H1 (cell line): ENCODE results near the gene EIF3B. TPM values are rescaled to one million over a fixed set of nuclear protein-coding genes. Genes with fewer than 3 reads are reported as not detected.

ENCODE experiments used
- CTCF ChIA-PET: fragments of 300-600 bp; sonication (Branson Sonifier 250); formaldehyde crosslinking; loops from one replicate; lab custom pipeline; 2021; ENCODE audit not compliant: partially characterized antibody; lab: Charles Lee
- POLR2A ChIA-PET: fragments of 300-600 bp; sonication (Branson Sonifier 250); formaldehyde crosslinking; loops from one replicate; lab custom pipeline; 2021; ENCODE audit warnings: inconsistent platforms; ENCODE audit not compliant: partially characterized antibody; lab: Charles Lee
- DNase-seq, 2 experiments: peaks; one replicate each; pipeline versions ENCODE4 v3.0.0 to v3.0.0-alpha.2; 2010 to 2022; ENCODE audit warnings: low spot score in 2 of 2, low read depth in 1 of 2, mixed read lengths in 1 of 2
- FAIRE-seq: peaks from 2 replicates; lab custom pipeline; 2011; peaks lifted over from hg19 to GRCh38; lab: Jason Lieb, UNC
- H2AFZ ChIP-seq: 2 replicates; pipeline ENCODE4 v1.8.1; 2012; ENCODE audit warnings: low read length, inconsistent platforms
- H2AK5ac ChIP-seq: 2 replicates; pipeline ENCODE4 v1.6.1; 2013; ENCODE audit warnings: low read depth, low read length
- H2BK120ac ChIP-seq: replicated peaks from 2 replicates; pipeline ENCODE3; 2013; ENCODE audit warnings: low read depth, low read length, inconsistent platforms
- H2BK12ac ChIP-seq: 2 replicates; pipeline ENCODE4 v1.6.1; 2013; ENCODE audit warnings: low read depth, low read length
- H2BK15ac ChIP-seq: 2 replicates; pipeline ENCODE4 v1.6.1; 2013; ENCODE audit warnings: low read length
- H2BK20ac ChIP-seq: 2 replicates; pipeline ENCODE4 v1.6.1; 2013; ENCODE audit warnings: low read length
- H2BK5ac ChIP-seq: 2 replicates; pipeline ENCODE4 v1.6.1; 2013; ENCODE audit warnings: low read depth, low read length
- H3K14ac ChIP-seq: 2 replicates; pipeline ENCODE4 v1.6.1; 2013; ENCODE audit warnings: inconsistent platforms; ENCODE audit not compliant: insufficient read length
- H3K18ac ChIP-seq: 2 replicates; pipeline ENCODE4 v1.6.1; 2013; ENCODE audit warnings: low read length; ENCODE audit errors: extremely low read depth
- H3K23ac ChIP-seq: 2 replicates; pipeline ENCODE4 v1.6.1; 2013; ENCODE audit warnings: inconsistent platforms; ENCODE audit not compliant: insufficient read length
- H3K23me2 ChIP-seq: 2 replicates; pipeline ENCODE4 v1.6.1; 2013; ENCODE audit warnings: low read depth, low read length
- H3K27ac ChIP-seq: 2 replicates; pipeline ENCODE4 v1.6.1; 2011; ENCODE audit warnings: low read depth, low read length, inconsistent platforms
- H3K27me3 ChIP-seq, 4 experiments: replicated peaks in 1 of 4; 1 replicate in 1 of 4; 2 replicates in 3 of 4; pipeline versions ENCODE4 v1.6.1 to v1.8.1; 2011 to 2013; ENCODE audit warnings: low read length in 3 of 4, mild to moderate bottlenecking in 3 of 4, inconsistent platforms in 2 of 4, mixed read lengths in 2 of 4, moderate library complexity in 1 of 4; ENCODE audit not compliant: control insufficient read depth in 3 of 4, insufficient read depth in 3 of 4; ENCODE audit errors: extremely low read depth in 1 of 4
- H3K36me3 ChIP-seq, 4 experiments: 2 replicates each; pipeline versions ENCODE4 v1.6.1 to v1.8.1; 2011 to 2013; ENCODE audit warnings: mild to moderate bottlenecking in 4 of 4, low read length in 3 of 4, moderate library complexity in 2 of 4, control low read depth in 1 of 4, inconsistent platforms in 1 of 4; ENCODE audit not compliant: insufficient read depth in 4 of 4, control insufficient read depth in 2 of 4
- H3K4ac ChIP-seq: replicated peaks from 2 replicates; pipeline ENCODE3; 2013; ENCODE audit warnings: low read length, low read depth, mixed read lengths, inconsistent platforms; ENCODE audit not compliant: insufficient read length
- H3K4me1 ChIP-seq, 4 experiments: replicated peaks in 1 of 4; 1 replicate in 1 of 4; 2 replicates in 3 of 4; pipeline versions ENCODE4 v1.6.1 to v1.8.1; 2011 to 2013; ENCODE audit warnings: low read length in 3 of 4, inconsistent platforms in 2 of 4, mixed read lengths in 1 of 4; ENCODE audit not compliant: insufficient read depth in 4 of 4, control insufficient read depth in 3 of 4
- H3K4me2 ChIP-seq, 2 experiments: 2 replicates each; pipeline versions ENCODE4 v1.6.1 to v1.8.1; 2011 to 2013; ENCODE audit warnings: low read depth in 2 of 2, low read length in 2 of 2, control low read depth in 1 of 2, inconsistent platforms in 1 of 2, mild to moderate bottlenecking in 1 of 2; ENCODE audit not compliant: insufficient read depth in 1 of 2
- H3K4me3 ChIP-seq, 4 experiments: fragments of 200-600, 300-600 bp in 1 of 4; sonication (generic), shearing (Covaris generic), sonication (Bioruptor Twin) in 1 of 4; 2 replicates each; pipeline versions ENCODE4 v1.5.1 to v1.8.1; 2011 to 2016; ENCODE audit warnings: low read length in 4 of 4, low read depth in 3 of 4, control low read depth in 2 of 4, inconsistent platforms in 2 of 4, mild to moderate bottlenecking in 2 of 4, mixed read lengths in 1 of 4, moderate library complexity in 1 of 4; ENCODE audit not compliant: insufficient read depth in 2 of 4; ENCODE audit errors: extremely low read depth in 1 of 4
- H3K56ac ChIP-seq: replicated peaks from 2 replicates; pipeline ENCODE3; 2013; ENCODE audit warnings: low read depth, mild to moderate bottlenecking, mixed read lengths, low read length, inconsistent platforms; ENCODE audit not compliant: insufficient read length
- H3K79me1 ChIP-seq: 2 replicates; pipeline ENCODE4 v1.6.1; 2013; ENCODE audit warnings: low read depth, low read length, control low read depth
- H3K79me2 ChIP-seq, 2 experiments: 2 replicates each; pipeline versions ENCODE4 v1.6.1 to v1.8.1; 2012 to 2013; ENCODE audit warnings: low read length in 2 of 2, mild to moderate bottlenecking in 2 of 2, inconsistent platforms in 1 of 2; ENCODE audit not compliant: insufficient read depth in 2 of 2, control insufficient read depth in 1 of 2
- H3K9ac ChIP-seq, 4 experiments: replicated peaks in 1 of 4; 1 replicate in 1 of 4; 2 replicates in 3 of 4; pipeline versions ENCODE4 v1.6.1 to v1.8.1; 2011 to 2013; ENCODE audit warnings: low read depth in 3 of 4, low read length in 3 of 4, control low read depth in 2 of 4, mild to moderate bottlenecking in 2 of 4, moderate library complexity in 2 of 4, inconsistent platforms in 1 of 4; ENCODE audit errors: extremely low read depth in 1 of 4
- H3K9me3 ChIP-seq, 2 experiments: 2 replicates each; pipeline versions ENCODE4 v1.6.1 to v1.8.1; 2012 to 2013; ENCODE audit warnings: mild to moderate bottlenecking in 2 of 2, moderate library complexity in 2 of 2, control low read depth in 1 of 2, inconsistent platforms in 1 of 2, low read depth in 1 of 2, low read length in 1 of 2, mixed read lengths in 1 of 2; ENCODE audit not compliant: insufficient read depth in 2 of 2
- H4K20me1 ChIP-seq, 2 experiments: replicated peaks in 1 of 2; 2 replicates each; pipeline versions ENCODE3 to v1.8.1; 2011 to 2013; ENCODE audit warnings: inconsistent platforms in 2 of 2, low read length in 2 of 2, mild to moderate bottlenecking in 1 of 2; ENCODE audit not compliant: insufficient read depth in 2 of 2, control insufficient read depth in 1 of 2
- H4K5ac ChIP-seq: 2 replicates; pipeline ENCODE4 v1.6.1; 2013; ENCODE audit warnings: low read length, low read depth, mixed read lengths, inconsistent platforms; ENCODE audit not compliant: insufficient read length
- H4K8ac ChIP-seq: 2 replicates; pipeline ENCODE4 v1.8.0; 2013; ENCODE audit warnings: mild to moderate bottlenecking, moderate library complexity, low read length, inconsistent platforms; ENCODE audit not compliant: insufficient read depth; ENCODE audit errors: extremely low read depth
- H4K91ac ChIP-seq: replicated peaks from 2 replicates; pipeline ENCODE3; 2013; ENCODE audit warnings: low read length, mixed read lengths, inconsistent platforms; ENCODE audit not compliant: insufficient read length
- CBX5 ChIP-seq: fragments of 300-800, 300-1000 bp; sonication (generic); IDR thresholded peaks from 2 replicates; pipeline ENCODE4 v1.7.1; 2016; ENCODE audit warnings: antibody characterized with exemption, low read length, low read depth
- RBBP5 ChIP-seq: IDR thresholded peaks from 2 replicates; pipeline ENCODE4 v1.7.1; 2012; ENCODE audit warnings: low read depth, mild to moderate bottlenecking, inconsistent platforms, low read length, moderate library complexity, borderline replicate concordance
- SRF ChIP-seq: IDR thresholded peaks from 2 replicates; pipeline ENCODE4 v1.6.1; 2011; ENCODE audit warnings: mild to moderate bottlenecking, low read depth, low read length, moderate library complexity
- WGBS, 2 experiments: shearing (Covaris generic) in 1 of 2; methylation state at CpG; one replicate each; pipeline versions ENCODE4 v1.1.6 to v1.1.7; 2013 to 2015; ENCODE audit warnings: low lambda C conversion rate in 2 of 2, mixed read lengths in 2 of 2, inconsistent platforms in 1 of 2, low coverage in 1 of 2, missing lambda C conversion rate in 1 of 2; ENCODE audit not compliant: insufficient replicate concordance in 2 of 2, insufficient coverage in 1 of 2, insufficient read length in 1 of 2; ENCODE audit errors: extremely low coverage in 1 of 2, missing lambda C conversion rate in 1 of 2; 5-methylcytosine and 5-hydroxymethylcytosine counted together
- polyA plus RNA-seq, 7 experiments: library from polyadenylated mRNA; depleted of rRNA in 3 of 7; stranded (reverse) in 5 of 7; unstranded in 2 of 7; fragments of >200 nt in 5 of 7; fragments of 200-250 nt in 2 of 7; gene quantifications; 1 replicate in 5 of 7; 2 replicates in 1 of 7; 4 replicates in 1 of 7; pipeline versions ENCODE4 v1.2.1 to v1.2.3, GENCODE V29; 2011 to 2013; ENCODE audit warnings: missing spikeins in 2 of 7, mixed read lengths in 2 of 7
- total RNA-seq: library from RNA; stranded (reverse); fragmentation: NEBNext Ultra II Directional; extraction: Animal tissue kit (Norgen Biotek cat#: 25700); gene quantifications from 2 replicates; pipeline ENCODE4 v1.2.1, GENCODE V29; 2021
- TF ChIP-seq, protein P1 (sequence below): IDR thresholded peaks from 2 replicates; pipeline ENCODE4 v1.6.1; 2012; ENCODE audit warnings: inconsistent platforms

EIF3B gene
- total and polyA plus RNA-seq, 2 of the 8 experiments (the other 6 are each of a cell fraction or from before 2014, with no cell fraction given), result 167 to 316 TPM

- CTCF ChIA-PET, result interaction anchor here (0.7 to 1.6 kb wide), 4 partner anchors 13 to 92 kb away, joined by 3 to 4 read pairs (median 4); no protein-coding TSS in a partner anchor
- Histone ChIP-seq H3K9ac (no peak overlapping the region), H4K20me1 (no peaks in the 10 kb centered on the region), H3K36me3 (no peaks in the 10 kb centered on the region), H3K18ac (no peak overlapping the region; the same call in 1 of the 2 replicates), H2AK5ac (0 out of 2 replicates have a peak overlapping the region, but pooled peaks have one; percentile 39), H2BK15ac (peak overlapping the region; percentile 4; the same call in 1 of the 2 replicates), H4K8ac (0 out of 2 replicates have a peak overlapping the region, but pooled peaks have one; percentile 28), H3K4me3 (no peak overlapping the region), H3K9me3 (no peaks in the 10 kb centered on the region), H3K27ac (no peak overlapping the region), H4K5ac (no peak overlapping the region), H3K56ac (no peak overlapping the region), H2BK20ac (no peak overlapping the region), H3K4ac (no peak overlapping the region), H2BK120ac (no peak overlapping the region), H2BK5ac (0 out of 2 replicates have a peak overlapping the region, but pooled peaks have one; percentile 32), H3K27me3 (no peaks in the 10 kb centered on the region), H2AFZ (no peak overlapping the region), H4K91ac (peak overlapping the region; percentile 45), H2BK12ac (0 out of 2 replicates have a peak overlapping the region, but pooled peaks have one; percentile 33), H3K79me1 (no peaks in the 10 kb centered on the region; the same call in 1 of the 2 replicates), H3K14ac (no peak overlapping the region), H3K23me2 (no peaks in the 10 kb centered on the region), H3K79me2 (peaks cover 0 to under 1% of the 10 kb centered on the region in 2 experiments; a peak in 1 of 4 replicates), H3K4me1 (peaks cover 3 to 10% (median 5%) of the 10 kb centered on the region in 4 experiments), H3K23ac (no peak overlapping the region), H3K4me2 (peak overlapping the region in 1 of 2 experiments; percentile 7; a peak in 1 of 4 replicates)
- no peak for FAIRE-seq
- WGBS, 2 experiments, result 82% methylated on average over 10 of the region's 10 CpGs; no CpG with 5 or more reads in 1 of the 2 experiments
- no peak for DNase-seq
- POLR2A ChIA-PET, result interaction anchor here (1.2 to 1.3 kb wide), 2 partner anchors 64 to 72 kb away, joined by 3 read pairs; no protein-coding TSS in a partner anchor
- no peak for TF ChIP-seq CBX5
- no peak for TF ChIP-seq SRF
- TF ChIP-seq, protein P1, sequence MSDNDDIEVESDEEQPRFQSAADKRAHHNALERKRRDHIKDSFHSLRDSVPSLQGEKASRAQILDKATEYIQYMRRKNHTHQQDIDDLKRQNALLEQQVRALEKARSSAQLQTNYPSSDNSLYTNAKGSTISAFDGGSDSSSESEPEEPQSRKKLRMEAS, result no peak
- no peak for TF ChIP-seq RBBP5
These were observed 71.1 kb downstream of the EIF3B start for GRCh38 chr7:2425749-2426148.
